HK-2 (cell line): ENCODE data around the gene SRGAP3.

Experiments used
- DNase-seq: peaks from one replicate; pipeline ENCODE4 v3.0.0-alpha.2; 2018; ENCODE audit not compliant: unreplicated experiment

Gene SRGAP3

GRCh38 chr3:9059489-9060400, 189.7 kb downstream of the SRGAP3 start:
- DNase-seq: no peak

- DNase-seq: no peak
These were observed 192.9 kb downstream of the SRGAP3 start for GRCh38 chr3:9056581-9056980.

- DNase-seq: no peak
These were observed 201.7 kb downstream of the SRGAP3 start for GRCh38 chr3:9047452-9048346.

- DNase-seq: no peak
These were observed 204.1 kb downstream of the SRGAP3 start for GRCh38 chr3:9045371-9045770.

GRCh38 chr3:9043063-9043462, 206.4 kb downstream of the SRGAP3 start:
- no peak for DNase-seq

GRCh38 chr3:9041626-9042025, 207.8 kb downstream of the SRGAP3 start:
- DNase-seq: no peak

GRCh38 chr3:9040996-9041395, 208.4 kb downstream of the SRGAP3 start:
- DNase-seq: no peak

- DNase-seq: no peak
These were observed 212.2 kb downstream of the SRGAP3 start for GRCh38 chr3:9037144-9037711.

- no peak for DNase-seq
These were observed 212.9 kb downstream of the SRGAP3 start for GRCh38 chr3:9036404-9037131.

GRCh38 chr3:9035961-9036360, 213.5 kb downstream of the SRGAP3 start:
- DNase-seq: no peak

- DNase-seq: no peak
These were observed 214.0 kb downstream of the SRGAP3 start for GRCh38 chr3:9035473-9035872.

GRCh38 chr3:9033867-9034266, 215.6 kb downstream of the SRGAP3 start:
- no peak for DNase-seq

GRCh38 chr3:9032231-9032777, 217.1 kb downstream of the SRGAP3 start:
- DNase-seq: no peak

- no peak for DNase-seq
These were observed 219.4 kb downstream of the SRGAP3 start for GRCh38 chr3:9030034-9030433.

GRCh38 chr3:9028134-9028533, 221.3 kb downstream of the SRGAP3 start:
- DNase-seq: no peak

GRCh38 chr3:9026320-9027045, 223.0 kb downstream of the SRGAP3 start:
- no peak for DNase-seq

- no peak for DNase-seq
These were observed 225.1 kb downstream of the SRGAP3 start for GRCh38 chr3:9024341-9024740.

- no peak for DNase-seq
These were observed 226.2 kb downstream of the SRGAP3 start for GRCh38 chr3:9023226-9023590.

- DNase-seq: no peak
These were observed 226.9 kb downstream of the SRGAP3 start for GRCh38 chr3:9022305-9023225.
